Urinary bladder (tissue), 4 donors: ENCODE data around the gene GNAT2. TPM values are rescaled to one million over a fixed set of nuclear protein-coding genes. Genes with fewer than 3 reads are reported as not detected.

Source experiments
- DNase-seq: peaks from one replicate; pipeline ENCODE4 v3.0.0-alpha.2; 2015; ENCODE audit errors: extremely low spot score
- H3K27ac ChIP-seq: one replicate; pipeline ENCODE4 v1.5.1; 2013; ENCODE audit warnings: low read depth, mild to moderate bottlenecking, moderate library complexity
- H3K36me3 ChIP-seq: one replicate; pipeline ENCODE4 v1.6.1; 2013; ENCODE audit warnings: mild to moderate bottlenecking, moderate library complexity; ENCODE audit not compliant: insufficient read depth
- H3K4me1 ChIP-seq: one replicate; pipeline ENCODE4 v1.6.1; 2013; ENCODE audit warnings: mild to moderate bottlenecking, moderate library complexity; ENCODE audit not compliant: insufficient read depth
- H3K4me3 ChIP-seq: one replicate; pipeline ENCODE4 v1.5.1; 2013; ENCODE audit warnings: low read depth, low read length
- WGBS: extraction: QIAGEN DNeasy Blood & Tissue Kit; methylation state at CpG from one replicate; pipeline ENCODE4 v1.1.7; 2013; 5-methylcytosine and 5-hydroxymethylcytosine counted together
- polyA plus RNA-seq: library from polyadenylated mRNA; stranded (reverse); fragments of 200-250 nt; gene quantifications from one replicate; pipeline ENCODE4 v1.2.3, GENCODE V29; 2013
- small RNA-seq: library from RNA; depleted of rRNA; stranded (forward); fragments of <200 nt; gene quantifications from one replicate; pipeline ENCODE3, GENCODE V24; 2014
- total RNA-seq: library from RNA; depleted of rRNA; stranded (reverse); fragments of >200 nt; gene quantifications from one replicate; pipeline ENCODE4 v1.2.3, GENCODE V29; 2014
- donor health status: healthy with polysubstance abuse.
- donor health status: healthy.

Gene GNAT2
- total and polyA plus RNA-seq, 2 donors = not detected

DNA sequence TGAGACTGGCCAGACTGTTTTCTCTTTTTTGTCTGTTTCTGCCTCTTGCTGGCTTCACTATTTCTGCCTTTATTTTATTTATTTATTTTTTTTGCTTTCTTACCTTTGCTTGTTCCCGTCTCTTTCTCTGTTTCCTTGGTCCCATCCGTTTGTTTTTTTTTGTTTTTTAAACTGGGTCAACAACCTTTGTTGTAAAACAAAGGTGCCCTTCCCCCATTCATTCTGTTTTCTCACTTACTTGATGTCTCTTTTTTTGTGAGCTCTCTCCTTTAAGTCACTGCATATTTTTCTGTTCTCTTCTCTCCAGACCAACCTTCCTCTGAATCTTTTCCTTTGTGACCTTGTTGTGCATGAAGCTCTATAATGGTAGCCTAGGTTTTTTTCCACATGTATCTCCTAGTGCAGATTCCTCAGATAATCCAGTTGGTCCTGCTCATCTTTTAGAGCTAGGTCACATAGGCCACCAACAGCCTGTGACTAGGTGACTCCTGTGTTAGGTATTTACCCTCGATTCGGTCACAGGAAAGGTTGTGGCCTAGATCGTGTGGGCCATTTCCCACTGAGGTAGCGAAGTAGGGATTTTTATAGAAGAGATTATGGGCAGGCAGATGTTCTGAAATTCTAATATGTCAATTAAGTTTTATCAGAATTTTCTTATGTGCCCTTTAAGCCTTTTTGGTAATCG, 55.1 kb downstream of the GNAT2 start:
- H3K4me1 ChIP-seq = peaks cover 2% of the 10 kb centered on the region
- no peak overlapping the region for H3K4me3 ChIP-seq
- 86% methylated on average over 7 of the region's 7 CpGs for whole genome bisulfite sequencing
- H3K36me3 ChIP-seq = no peaks in the 10 kb centered on the region
- no peak overlapping the region for H3K27ac ChIP-seq
- no peak for DNase-seq

DNA sequence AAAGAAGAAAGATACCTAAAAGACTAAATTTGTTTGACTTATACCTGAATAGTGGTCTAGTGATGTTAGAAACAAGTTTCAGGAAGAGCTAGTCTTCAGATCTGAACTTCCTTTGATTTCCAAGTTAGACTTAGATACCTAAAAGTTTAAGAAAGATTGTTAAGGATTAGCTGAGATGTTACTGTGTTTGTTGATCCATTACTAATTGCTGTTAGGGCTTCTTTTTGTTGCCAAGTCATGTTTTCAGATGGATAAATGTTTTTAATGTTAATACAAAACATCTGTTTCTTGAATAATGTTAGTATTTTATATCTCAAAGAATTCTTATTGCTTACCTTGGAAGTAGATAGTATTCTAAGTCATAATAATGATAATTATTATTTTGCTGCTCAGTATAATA, 59.4 kb downstream of the GNAT2 start:
- Histone ChIP-seq H3K27ac (no peak overlapping the region), H3K4me1 (no peaks in the 10 kb centered on the region), H3K36me3 (no peaks in the 10 kb centered on the region), H3K4me3 (no peak overlapping the region)
- DNase-seq = no peak

DNA sequence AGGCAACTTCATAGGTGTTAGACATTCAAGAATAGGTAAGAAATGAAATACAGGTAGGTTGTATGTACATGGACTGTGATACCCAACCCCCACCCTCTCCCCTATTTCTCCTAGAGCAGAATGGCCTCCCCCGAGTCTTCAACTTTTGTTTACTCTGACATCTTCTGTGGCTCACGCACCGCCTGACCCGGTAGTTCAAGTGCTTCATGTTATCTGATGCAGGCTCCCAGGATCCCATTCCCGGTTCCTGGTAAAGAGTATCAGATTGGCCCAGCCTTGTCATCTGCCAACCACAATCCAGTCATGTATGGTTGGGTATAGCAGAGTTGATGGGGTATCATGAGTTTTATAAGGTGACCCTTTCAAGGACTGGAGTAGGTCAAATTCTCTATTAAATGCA, 61.9 kb downstream of the GNAT2 start:
- Histone ChIP-seq H3K4me1 (no peaks in the 10 kb centered on the region), H3K27ac (no peak overlapping the region), H3K4me3 (no peak overlapping the region), H3K36me3 (no peaks in the 10 kb centered on the region)
- WGBS = 92% methylated on average over 5 of the region's 5 CpGs
- no peak for DNase-seq

DNA sequence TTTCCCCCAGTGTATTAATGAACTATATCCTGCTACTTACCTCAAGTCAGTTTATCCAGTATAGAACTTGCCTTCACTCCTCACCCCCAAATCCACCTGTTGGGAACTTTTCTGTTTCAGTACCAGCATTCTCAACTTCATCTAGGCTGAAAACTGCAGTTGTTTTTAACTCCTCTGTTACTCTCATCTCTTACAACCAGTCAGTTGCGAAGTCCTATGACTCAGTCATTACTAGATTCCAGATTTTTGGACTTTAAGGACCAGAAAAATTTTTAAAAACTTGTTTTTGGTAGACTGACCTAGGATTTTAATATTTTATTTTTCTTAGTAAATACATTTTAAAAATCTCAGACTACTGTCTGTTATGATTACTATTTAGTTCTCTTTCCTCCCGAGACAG, 62.9 kb downstream of the GNAT2 start:
- 96% methylated on average over 2 of the region's 2 CpGs for WGBS
- no peaks in the 10 kb centered on the region for H3K36me3 ChIP-seq
- no peak overlapping the region for H3K4me3 ChIP-seq
- H3K4me1 ChIP-seq = no peaks in the 10 kb centered on the region
- H3K27ac ChIP-seq = no peak overlapping the region
- no peak for DNase-seq

Small RNA genes within 50 kb of the gene (small RNA-seq; reads per million reads assigned to genes)
- gene RNU6V = not detected

Other genes starting within 250 kb of the GNAT2 start
- 26.5 TPM for gene SORT1, start 221.7 kb downstream of the GNAT2 start, total RNA-seq
- gene SORT1, start 221.7 kb downstream of the GNAT2 start, polyA plus RNA-seq = 30.6 TPM
- 35.5 TPM for gene PSMA5, start 193.2 kb downstream of the GNAT2 start, total RNA-seq
- 53.5 TPM for gene PSMA5, start 193.2 kb downstream of the GNAT2 start, polyA plus RNA-seq
- gene SYPL2, start 153.1 kb downstream of the GNAT2 start, total RNA-seq = 2.4 TPM
- 4.5 TPM for gene SYPL2, start 153.1 kb downstream of the GNAT2 start, polyA plus RNA-seq
- gene ATXN7L2, start 135.7 kb downstream of the GNAT2 start, total RNA-seq = 2.0 TPM
- 4.0 TPM for gene ATXN7L2, start 135.7 kb downstream of the GNAT2 start, polyA plus RNA-seq
- gene CYB561D1, start 125.5 kb downstream of the GNAT2 start, total RNA-seq = 4.0 TPM
- gene CYB561D1, start 125.5 kb downstream of the GNAT2 start, polyA plus RNA-seq = 9.4 TPM
- gene AMIGO1, start 109.9 kb downstream of the GNAT2 start, total RNA-seq = 2.9 TPM
- 6.4 TPM for gene AMIGO1, start 109.9 kb downstream of the GNAT2 start, polyA plus RNA-seq
- gene GPR61, start 79.7 kb downstream of the GNAT2 start, total RNA-seq = 0.11 TPM
- gene GPR61, start 79.7 kb downstream of the GNAT2 start, polyA plus RNA-seq = not detected
- gene GNAI3, start 71.0 kb downstream of the GNAT2 start, total RNA-seq = 17.4 TPM
- 5.1 TPM for gene GNAI3, start 71.0 kb downstream of the GNAT2 start, polyA plus RNA-seq
- gene AMPD2, start 221 bp upstream of the GNAT2 start, total RNA-seq = 36.1 TPM
- gene AMPD2, start 221 bp upstream of the GNAT2 start, polyA plus RNA-seq = 29.2 TPM
- gene GSTM4, start 36.5 kb upstream of the GNAT2 start, total RNA-seq = 12.4 TPM
- 58.2 TPM for gene GSTM4, start 36.5 kb upstream of the GNAT2 start, polyA plus RNA-seq
- 78.0 TPM for gene GSTM2, start 48.4 kb upstream of the GNAT2 start, total RNA-seq
- 77.9 TPM for gene GSTM2, start 48.4 kb upstream of the GNAT2 start, polyA plus RNA-seq
- gene GSTM1, start 68.2 kb upstream of the GNAT2 start, total RNA-seq = not detected
- 1.1 TPM for gene GSTM1, start 68.2 kb upstream of the GNAT2 start, polyA plus RNA-seq
- gene GSTM5, start 92.6 kb upstream of the GNAT2 start, total RNA-seq = 18.2 TPM
- gene GSTM5, start 92.6 kb upstream of the GNAT2 start, polyA plus RNA-seq = 25.2 TPM
- gene GSTM3, start 121.4 kb upstream of the GNAT2 start, total RNA-seq = 67.5 TPM
- gene GSTM3, start 121.4 kb upstream of the GNAT2 start, polyA plus RNA-seq = 116 TPM
- not detected for gene EPS8L3, start 144.3 kb upstream of the GNAT2 start, total RNA-seq
- gene EPS8L3, start 144.3 kb upstream of the GNAT2 start, polyA plus RNA-seq = 0.23 TPM